ENCODE measurements around the gene PPA2.
"Not testable (repeated sequence)": the region's sequence is repeated elsewhere in the genome, so short reads cannot be mapped to it uniquely, and the experiment has no call there.

The PPA2 gene

DNA sequence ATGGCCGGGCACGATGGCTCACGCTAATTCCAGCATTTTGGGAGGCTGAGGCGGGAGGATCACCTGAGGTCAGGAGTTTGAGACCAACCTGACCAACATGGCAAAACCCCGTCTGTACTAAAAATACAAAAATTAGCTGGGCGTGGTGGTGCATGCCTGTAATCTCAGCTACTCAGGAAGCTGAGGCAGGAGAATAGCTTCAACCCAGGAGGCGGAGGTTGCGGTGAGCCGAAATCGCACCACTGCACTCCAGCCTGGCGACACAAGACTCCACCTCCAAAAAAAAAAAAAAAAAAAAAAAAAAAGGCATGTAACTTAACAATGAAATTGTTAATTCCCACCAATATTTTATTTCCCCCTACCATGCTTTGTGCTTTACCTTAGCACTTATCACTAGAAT lies 15.3 kb downstream of the PPA2 start:
- DNase-seq = not testable (repeated sequence)

DNA sequence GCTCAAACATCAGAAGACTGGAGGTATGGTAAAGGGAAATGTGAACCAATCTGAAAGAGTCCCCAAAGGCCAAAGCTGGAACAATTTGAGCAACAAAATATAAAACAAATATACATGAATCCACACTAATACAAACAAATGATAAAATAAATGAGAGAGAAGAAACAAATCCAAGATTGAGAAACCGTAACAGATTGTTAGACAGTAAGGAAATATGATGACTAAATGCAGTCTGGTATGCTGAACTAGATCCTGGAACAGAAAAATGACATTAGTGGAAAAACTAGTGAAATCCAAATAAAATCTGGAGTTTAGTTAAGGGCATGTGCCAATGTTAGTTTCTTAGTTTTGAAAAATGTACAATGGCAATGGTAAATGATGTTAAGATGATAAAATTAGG lies 15.9 kb downstream of the PPA2 start:
- DNase-seq = no peak

DNA sequence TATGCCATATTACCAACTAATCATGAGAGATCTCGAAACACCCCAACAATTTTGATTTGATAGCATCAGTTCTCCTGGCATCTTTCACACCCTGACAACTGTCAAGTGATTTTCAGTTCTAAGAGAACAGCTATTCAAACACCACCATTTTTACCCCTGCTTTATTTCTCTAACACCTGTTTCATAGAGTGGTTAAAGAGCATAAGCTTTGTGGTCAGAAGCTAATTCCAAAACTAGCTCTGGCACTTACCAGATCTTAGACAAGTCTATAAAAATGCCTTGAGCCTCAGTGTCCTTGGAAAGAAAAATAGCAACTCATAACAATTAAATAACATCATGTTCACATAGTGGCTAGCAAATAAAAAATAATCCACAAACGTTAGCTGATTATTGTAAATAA lies 17.9 kb downstream of the PPA2 start:
- no peak for DNase-seq

DNA sequence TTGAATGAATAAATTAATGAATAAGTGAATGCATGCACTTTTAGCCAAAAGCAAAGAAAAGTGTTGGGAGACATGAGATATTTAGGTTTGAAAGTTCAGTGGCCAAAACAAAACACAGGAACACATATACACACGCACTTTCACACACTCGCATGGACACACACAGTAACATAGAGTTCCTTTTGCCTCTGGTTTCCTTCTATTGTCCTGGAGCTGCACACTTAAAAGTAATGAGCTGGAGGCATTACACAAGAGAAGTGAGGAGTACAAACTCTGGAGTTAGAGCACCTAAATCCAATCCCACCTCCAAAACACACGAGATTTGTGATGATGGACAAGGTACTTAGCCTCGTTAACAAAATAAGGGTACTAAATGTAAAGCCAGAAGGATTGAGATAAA lies 18.7 kb downstream of the PPA2 start:
- no peak for DNase-seq

DNA sequence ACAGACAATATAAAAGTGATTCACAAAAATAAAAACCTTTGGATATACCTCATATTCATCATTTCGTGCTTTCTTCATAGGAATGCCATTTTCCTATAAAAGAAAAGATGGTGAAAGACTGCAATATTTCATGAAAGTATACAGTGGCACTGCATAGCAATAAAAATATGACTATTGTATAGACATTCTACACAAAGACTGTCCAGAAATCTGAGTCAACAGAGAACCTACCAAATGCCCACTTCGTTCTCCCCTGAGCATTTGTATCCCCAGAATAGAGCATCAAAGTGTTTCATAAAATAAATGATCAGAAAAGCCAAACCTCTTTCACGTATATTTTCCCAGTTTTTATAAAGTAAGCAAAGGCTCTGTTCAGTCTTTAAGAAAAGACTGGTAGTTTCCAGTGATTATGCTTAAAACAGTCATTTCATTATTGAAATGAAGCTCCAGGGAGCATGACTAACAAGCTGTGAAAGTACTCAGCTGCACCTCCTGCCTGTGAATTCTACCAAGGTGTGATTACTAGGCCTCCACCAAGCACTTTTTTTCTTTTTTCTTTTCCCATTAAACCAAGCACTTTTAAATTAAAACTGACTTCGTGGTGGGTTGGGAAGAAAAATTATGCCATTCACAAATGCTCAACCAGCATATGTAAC lies 20.2 kb downstream of the PPA2 start:
- no peak for DNase-seq

DNA sequence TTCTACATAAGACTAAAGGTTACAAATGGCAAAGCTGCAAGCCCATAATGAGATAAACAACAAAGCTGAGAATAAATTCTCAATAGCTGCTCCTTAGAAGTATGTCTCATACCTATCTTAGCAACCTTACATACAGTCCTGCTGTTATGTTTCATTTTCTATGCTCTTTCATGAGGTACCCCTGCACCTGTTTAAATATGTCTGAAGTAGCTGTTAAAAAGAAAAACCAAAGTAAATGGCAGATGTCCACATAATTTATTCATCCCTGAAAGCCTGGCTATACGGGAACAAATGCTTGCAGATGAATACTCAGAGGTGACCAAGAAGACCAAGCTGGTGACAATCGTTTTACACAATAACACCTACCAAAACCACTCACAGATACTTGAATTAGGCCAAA lies 22.5 kb downstream of the PPA2 start:
- DNase-seq = no peak

DNA sequence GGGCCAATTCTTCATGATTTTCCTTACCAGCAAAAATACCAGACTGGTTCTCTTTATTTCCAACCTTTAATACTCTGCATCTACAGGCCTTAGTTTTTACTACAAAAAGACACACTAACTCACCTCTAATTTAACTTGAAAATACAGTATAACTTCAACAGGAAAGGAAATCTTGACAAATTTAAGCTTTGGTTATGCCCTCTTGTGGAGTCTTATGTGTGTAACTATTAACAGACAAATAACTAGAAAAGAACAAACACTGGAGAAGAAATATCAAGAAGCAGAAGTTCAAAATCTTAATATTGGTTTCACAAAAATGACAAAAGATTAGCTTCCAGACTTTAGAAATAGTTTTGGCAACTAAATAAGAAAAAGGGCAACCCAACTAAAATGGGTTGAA lies 33.0 kb downstream of the PPA2 start:
- no peak for DNase-seq

DNA sequence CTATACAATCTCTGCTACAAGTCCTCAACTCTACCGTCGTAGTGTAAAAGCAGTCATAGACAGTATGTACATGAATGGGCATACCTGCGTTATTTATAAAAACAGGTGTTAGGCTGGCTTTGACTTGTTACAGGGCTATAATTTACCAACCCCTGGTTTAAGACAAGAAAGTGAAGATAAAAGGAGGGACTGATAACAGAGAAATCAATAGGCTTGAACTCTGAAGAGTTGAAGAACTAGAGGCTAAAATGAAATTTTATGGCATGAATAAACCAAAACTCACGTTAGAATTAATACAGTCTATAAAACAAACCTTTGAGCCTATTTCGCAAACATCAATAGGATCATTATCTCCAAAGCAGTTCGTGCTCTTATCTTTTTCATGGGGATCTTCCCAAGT lies 36.2 kb downstream of the PPA2 start:
- no peak for DNase-seq

DNA sequence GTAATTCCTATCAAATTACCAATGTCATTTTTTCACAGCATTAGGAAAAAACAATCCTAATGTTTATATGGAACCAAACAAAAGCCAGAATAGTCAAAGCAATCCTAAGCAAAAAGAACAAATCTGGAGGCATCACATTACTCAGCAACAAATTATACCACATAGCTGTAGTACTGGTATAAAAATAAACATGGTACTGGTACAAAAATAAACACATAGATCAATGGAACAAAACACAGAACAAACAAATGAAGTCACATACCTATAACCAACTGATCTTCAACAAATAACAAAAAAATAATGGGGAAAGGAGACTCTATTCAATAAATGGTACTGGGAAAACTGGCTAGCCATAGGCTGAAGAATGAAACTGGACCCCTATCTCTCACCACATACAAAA lies 37.4 kb downstream of the PPA2 start:
- DNase-seq = no peak

DNA sequence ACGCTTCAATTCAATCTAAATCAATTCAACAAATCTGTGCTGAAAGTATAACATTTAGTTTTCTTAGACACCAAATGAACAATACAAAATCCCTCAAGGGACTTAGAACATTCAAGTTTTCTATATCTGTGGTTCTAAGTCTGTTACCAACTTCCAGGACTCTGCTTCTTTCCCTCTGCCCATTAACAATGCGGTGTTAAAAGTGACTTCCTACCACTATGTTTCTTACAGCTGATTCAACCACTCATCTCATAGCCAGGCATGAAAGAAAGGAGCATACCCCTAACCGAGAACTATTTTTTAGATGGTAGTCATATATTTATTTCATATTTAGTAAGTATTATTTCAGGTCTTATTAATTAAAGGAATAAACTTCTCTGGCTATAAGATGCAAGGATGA lies 38.9 kb downstream of the PPA2 start:
- DNase-seq = no peak

DNA sequence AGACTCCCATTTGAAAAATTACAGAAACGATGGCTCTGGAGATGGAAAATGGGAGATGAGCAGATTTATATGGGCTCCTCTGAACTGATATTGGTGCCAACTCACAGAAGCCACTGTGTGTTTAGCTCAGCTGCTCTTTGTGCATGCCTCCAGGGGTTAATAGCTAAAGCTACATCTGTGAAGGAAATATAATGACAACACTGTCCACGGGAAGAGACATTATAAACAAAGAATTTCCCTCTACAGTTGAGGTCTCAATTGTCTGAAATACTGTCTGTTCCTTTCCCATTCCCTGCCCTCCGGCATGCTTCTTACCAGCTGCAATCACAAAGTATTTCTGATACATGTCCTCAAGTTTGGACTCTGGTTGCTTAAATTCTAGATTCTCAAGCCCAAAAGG lies 40.4 kb downstream of the PPA2 start:
- no peak for DNase-seq

DNA sequence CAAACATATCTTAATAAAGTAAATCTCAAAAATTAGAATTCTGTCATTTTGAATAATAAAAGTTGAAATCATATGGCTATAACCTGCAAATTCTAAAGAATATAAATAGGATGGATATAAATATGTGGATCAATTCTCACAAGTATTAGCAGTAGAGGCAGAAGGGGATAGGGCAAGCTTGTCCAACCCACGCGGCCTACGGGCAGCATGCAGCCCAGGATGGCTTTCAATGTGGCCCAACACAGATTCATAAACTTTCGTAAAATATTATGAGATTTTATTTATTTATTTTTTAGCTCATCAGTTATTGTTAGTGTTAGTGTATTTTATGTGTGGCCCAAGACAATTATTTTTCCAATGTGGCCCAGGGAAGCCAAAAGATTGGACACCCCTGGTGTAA lies 41.4 kb downstream of the PPA2 start:
- no peak for DNase-seq

DNA sequence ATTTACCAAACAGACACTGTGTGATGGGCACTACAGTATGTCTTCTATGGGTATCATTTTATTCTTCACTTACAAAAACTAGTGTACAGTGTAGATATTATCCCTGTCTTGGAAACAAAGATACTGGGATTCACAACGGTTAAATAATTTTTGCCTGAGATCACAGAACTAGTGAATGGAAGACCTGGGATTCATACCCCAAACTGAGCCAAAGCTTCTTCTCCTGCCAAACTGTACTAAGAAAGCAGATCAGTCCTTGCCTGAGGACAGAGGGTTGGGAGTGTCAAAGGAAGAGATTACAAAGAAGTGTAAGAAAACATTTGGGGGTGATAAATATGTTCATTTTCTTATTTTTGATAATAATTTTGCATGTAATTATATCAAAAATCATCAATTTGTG lies 43.1 kb downstream of the PPA2 start:
- DNase-seq = no peak

DNA sequence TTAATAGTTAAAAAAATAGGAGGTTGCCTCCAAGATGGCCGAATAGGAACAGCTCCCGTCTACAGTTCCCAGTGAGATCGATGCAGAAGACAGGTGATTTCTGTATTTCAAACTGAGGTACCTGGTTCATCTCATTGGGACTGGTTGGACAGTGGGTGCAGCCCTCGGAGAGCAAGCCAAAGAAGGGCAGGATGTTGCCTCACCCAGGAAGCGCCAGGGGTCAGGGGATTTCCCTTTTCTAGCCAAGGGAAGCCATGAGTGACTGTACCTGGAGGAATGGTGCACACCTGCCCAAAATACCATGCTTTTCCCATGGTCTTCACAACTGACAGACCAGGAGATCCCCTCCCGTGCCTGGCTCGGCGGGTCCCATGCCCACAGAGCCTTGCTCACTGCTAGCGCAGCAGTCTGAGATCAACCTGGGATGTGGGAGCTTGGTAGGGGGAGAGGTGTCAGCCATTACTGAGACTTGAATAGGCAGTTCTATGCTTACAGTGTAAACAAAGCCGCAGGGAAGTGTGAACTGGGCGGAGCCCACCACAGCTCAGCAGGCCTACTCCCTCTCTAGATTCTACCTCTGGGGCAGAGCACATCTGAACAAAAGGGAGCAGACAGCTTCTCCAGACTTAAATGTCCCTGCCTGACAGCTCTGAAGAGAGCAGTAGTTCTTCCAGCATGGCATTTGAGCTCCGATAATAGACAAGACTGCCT lies 47.5 kb downstream of the PPA2 start:
- DNase-seq = no peak

DNA sequence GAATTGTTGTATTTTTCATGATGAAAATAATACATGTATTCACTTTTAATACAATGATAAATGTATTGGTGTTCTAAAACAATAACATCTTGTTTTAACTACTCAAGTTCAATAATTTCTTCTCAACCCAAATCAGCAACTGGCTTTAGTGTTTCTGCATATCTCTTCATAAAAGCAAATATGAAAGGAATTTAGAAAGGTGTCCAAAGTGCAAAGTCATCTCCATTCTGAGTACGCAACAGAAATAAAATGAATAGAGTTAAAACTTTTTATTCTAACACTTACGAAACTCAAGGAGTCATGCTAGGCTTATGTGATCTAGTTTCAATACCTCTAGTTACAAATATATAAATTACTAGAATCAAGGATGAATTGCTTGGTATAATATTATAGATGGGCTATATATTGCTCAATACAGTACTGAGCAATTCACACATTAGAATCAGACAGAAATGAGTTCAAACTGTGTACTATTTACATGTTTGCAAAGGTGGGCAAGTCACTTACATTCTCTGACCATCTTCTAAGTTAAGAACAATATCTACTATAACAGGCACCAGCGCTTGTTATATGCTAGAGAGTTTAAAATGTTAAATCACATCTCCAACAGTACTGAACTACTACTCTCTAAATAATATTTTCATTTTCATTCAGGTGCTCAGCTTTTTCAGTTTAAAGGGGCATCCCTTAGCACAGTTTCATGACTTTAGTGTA lies 51.5 kb downstream of the PPA2 start:
- DNase-seq = no peak

DNA sequence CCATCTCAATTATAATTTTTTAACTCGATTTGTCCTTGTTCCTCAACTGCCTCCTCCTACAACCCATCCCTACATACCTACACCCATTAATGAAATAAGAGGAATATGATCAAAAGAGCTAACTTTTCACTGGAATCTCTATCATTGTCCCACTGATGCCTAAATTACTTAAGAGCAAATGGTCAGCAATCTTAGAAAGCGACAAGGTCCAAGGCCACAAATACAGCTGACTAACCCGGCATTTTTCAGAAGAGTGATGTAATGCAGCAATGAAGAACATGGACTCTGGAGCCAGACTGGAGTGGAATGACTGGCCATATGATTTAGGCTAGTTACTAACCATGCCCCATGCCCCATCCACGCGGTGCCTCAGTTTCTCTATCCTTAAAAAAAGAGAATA lies 56.2 kb downstream of the PPA2 start:
- no peak for DNase-seq

DNA sequence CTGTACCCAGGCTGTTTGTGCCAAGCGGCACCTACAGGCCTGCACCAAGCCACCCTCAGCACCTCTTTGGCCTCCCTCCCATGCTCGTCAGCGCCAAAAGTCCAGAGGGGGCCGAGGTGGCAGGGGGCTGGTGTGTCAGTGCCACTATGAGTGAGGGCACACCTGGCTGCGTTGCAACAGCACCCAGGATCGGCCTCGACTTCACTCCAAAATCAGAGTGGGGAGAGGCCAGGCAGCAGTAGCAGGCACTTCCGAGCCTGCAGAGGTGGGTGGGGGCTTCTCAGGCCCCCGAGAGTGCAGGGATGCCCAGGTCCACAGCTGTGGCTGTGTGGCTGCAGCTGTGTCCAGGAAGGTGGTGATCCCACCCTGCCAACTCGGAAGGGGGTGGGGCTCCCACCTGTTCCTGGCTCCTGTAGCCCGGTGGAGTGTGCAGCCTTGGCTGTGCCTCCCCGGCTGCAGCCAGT lies 58.5 kb downstream of the PPA2 start:
- no peak for DNase-seq

DNA sequence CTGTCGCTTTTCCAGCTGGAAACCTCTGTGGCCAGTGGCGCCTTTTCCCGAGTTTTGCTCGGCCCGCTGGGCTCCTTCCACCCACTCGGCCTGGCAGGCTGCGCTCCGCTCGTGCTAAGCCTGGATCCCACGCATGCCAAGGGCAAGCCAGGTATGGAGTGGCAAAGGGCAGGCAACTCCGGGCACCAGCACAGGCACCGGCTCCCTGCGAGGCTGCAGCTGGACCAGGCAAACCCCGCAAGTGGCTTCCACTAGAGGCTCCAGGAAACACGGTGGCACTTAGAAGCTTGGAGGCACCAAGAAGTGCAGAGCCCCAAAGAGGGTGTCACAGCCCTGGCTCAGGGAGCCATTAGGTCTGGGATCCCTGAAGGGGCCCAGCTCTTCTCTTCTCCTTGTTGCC lies 59.5 kb downstream of the PPA2 start:
- no peak for DNase-seq

DNA sequence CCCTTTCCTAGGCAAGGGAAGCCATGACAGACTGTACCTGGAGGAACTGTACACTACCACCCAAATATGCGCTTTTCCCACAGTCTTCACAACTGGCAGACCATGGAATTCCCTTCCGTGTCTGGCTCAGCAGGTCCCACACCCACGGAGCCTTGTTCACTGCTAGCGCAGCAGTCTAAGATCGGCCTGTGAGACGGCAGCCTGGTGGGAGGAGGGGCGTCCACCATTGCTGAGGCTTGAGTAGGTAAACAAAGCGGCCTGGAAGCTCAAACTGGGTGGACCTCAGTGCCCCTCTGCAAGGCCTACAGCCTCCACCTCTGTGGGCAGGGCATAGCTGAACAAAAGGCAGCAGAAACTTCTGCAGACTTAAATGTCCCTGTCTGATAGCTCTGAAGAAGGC lies 64.7 kb downstream of the PPA2 start:
- DNase-seq = not testable (repeated sequence)

DNA sequence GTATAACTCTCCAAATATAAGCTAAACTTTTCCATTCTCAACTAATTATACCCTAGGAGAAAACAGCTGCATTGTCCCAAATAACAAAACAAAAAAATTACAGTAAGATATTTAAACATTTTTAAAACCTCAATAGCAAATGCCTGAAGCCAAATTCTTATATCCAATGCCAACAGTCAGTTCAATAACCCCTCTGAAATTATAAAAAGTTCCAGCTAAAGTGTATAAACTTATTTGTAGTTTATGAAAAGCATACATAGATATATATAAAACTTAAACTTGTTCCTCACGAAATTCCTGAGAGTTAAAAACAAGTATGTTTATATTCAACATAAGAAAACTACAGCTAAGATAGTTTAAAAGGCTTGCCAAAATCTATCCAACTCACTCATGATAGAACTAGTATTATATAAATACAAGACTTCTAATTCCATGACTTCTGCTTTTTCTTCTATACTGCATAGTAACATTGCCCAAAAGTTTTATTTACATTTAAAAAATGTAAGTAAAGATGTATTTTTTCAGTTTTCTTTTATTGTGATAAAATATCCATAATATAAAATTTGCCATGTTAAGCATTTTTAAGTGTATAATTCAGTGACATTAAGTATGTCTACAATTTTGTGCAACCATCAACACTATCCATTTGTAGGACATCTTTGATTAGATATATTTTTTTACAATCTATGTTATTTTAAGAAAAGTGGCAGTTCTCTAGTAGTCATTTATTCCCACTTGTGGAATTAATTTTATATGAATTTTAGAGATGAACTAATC lies 72.8 kb downstream of the PPA2 start:
- DNase-seq = no peak

DNA sequence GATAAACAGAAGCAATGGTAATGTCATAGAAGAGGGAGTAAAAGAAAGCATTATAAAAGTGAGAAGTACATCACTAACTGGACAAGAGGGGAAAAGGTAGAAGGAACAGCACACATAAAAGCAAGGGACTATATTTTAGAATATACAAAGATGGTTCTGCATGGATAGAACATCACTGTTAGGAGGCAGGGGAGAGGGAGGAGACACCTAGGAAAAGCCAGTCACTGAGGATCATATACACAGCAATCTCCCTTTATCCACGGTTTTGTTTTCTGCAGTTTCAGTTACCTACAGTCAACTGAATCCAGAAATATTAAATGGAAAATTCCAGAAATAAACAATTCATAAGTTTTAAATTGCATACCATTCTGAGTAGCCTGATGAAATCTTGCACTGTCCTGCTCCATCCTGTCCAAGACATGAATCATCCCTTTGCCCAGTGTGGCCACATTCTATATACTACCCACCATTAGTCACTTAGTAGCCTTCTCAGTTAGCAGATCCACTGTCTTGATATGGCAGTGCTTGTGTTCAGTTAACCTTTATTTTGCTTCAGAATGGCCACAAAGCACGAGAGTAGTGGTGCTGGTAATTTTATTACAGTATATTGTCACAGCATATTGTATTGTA lies 74.2 kb downstream of the PPA2 start:
- DNase-seq = no peak

DNA sequence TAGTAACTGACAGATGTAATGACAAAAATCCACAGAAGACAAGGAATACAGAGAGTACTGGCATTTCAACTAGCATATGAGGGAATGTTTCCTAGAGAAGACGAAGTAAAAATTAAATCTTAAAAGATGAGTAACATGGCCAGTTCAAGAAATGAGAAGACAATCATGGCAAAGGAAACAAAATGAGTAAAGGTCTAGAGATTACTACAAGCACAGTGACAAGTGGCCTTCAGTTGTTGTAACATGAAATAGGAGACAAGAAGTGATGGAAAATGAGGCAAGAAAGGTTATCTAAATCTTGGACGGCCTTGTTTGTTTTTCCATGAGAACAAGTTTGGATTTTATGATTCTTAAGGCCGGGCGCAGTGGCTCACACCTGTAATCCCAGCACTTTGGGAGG lies 81.0 kb downstream of the PPA2 start:
- DNase-seq = no peak

DNA sequence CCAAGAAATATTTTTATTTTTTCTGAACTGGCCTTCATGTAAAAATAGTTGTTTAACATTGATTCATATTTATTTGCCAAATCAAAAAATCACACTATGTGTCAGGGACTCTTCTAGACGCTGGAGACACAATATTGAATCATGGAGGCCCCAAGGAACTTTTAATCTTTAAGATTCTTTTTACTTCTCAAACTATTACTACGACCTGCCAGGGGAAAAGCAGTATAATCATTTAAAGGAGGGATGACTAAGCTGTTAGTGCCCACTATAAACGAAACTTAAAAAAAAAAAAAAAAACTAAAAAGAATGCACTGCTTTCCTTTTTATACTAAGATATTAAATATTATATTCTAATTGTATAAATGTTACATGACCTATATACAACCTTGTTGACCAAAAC lies 84.7 kb downstream of the PPA2 start:
- DNase-seq = no peak

Data from T-helper 9 cell (primary cell).